H4 (cell line): ENCODE data around the gene UQCRHL. TPM values are rescaled to one million over a fixed set of nuclear protein-coding genes. Genes with fewer than 3 reads are reported as not detected.
"Not testable (repeated sequence)": the region's sequence is repeated elsewhere in the genome, so short reads cannot be mapped to it uniquely, and the experiment has no call there.

Experiments
- DNase-seq: peaks from one replicate; pipeline ENCODE4 v3.0.0-alpha.2; 2015; ENCODE audit warnings: low spot score
- total RNA-seq: library from RNA; depleted of rRNA; stranded (reverse); fragments of >200 nt; shearing (Covaris generic); gene quantifications from 2 replicates; pipeline ENCODE4 v1.2.3, GENCODE V29; 2014

Gene UQCRHL
- total RNA-seq, 1 experiment from 2014 or later, result 4.9 TPM

GRCh38 chr1:15835741-15836510 lies 28.5 kb upstream of the UQCRHL start:
- peak; percentile 99 for DNase-seq

GRCh38 chr1:15835205-15835740 lies 27.8 kb upstream of the UQCRHL start:
- DNase-seq, result no peak

GRCh38 chr1:15834406-15835204 lies 27.2 kb upstream of the UQCRHL start:
- DNase-seq, result peak; percentile 88

- no peak for DNase-seq
These were observed 26.5 kb upstream of the UQCRHL start for GRCh38 chr1:15833842-15834405.

- DNase-seq, result peak; percentile 76
These were observed 25.7 kb upstream of the UQCRHL start for GRCh38 chr1:15833069-15833679.

- DNase-seq, result no peak
These were observed 22.8 kb upstream of the UQCRHL start for GRCh38 chr1:15830258-15830657.

GRCh38 chr1:15828931-15829330 lies 21.5 kb upstream of the UQCRHL start:
- DNase-seq, result not testable (repeated sequence)

- not testable (repeated sequence) for DNase-seq
These were observed 20.1 kb upstream of the UQCRHL start for GRCh38 chr1:15827567-15827966.

GRCh38 chr1:15826810-15827507 lies 19.5 kb upstream of the UQCRHL start:
- DNase-seq, result no peak

- DNase-seq, result no peak
These were observed 18.4 kb upstream of the UQCRHL start for GRCh38 chr1:15825800-15826199.

GRCh38 chr1:15820478-15820877 lies 13.0 kb upstream of the UQCRHL start:
- peak; percentile 39 for DNase-seq

GRCh38 chr1:15816674-15817073 lies 9.2 kb upstream of the UQCRHL start:
- DNase-seq, result no peak

GRCh38 chr1:15810073-15810472 lies 2.6 kb upstream of the UQCRHL start:
- no peak for DNase-seq

- DNase-seq, result no peak
These were observed 1.5 kb upstream of the UQCRHL start for GRCh38 chr1:15808955-15809354.

GRCh38 chr1:15807121-15807520 lies 328 bp downstream of the UQCRHL start:
- DNase-seq, result no peak

GRCh38 chr1:15804060-15804459 lies 3.4 kb downstream of the UQCRHL start:
- DNase-seq, result no peak

- DNase-seq, result no peak
These were observed 4.1 kb downstream of the UQCRHL start for GRCh38 chr1:15803380-15803779.

- peak; percentile 65 for DNase-seq
These were observed 5.0 kb downstream of the UQCRHL start for GRCh38 chr1:15802234-15802965.

GRCh38 chr1:15799928-15800835 lies 7.3 kb downstream of the UQCRHL start:
- peak; percentile 71 for DNase-seq
